IMR-90 (cell line): ENCODE results near the gene RASL11B. TPM values are rescaled to one million over a fixed set of nuclear protein-coding genes. Genes with fewer than 3 reads are reported as not detected.

Experiments
- ATAC-seq: fragments of 200-7000 bp; cut with Tn5 transposase; 2 replicates; pipeline ENCODE4 v1.9.1; 2020; ENCODE audit warnings: low read depth, mild to moderate bottlenecking, moderate library complexity
- BruUV-seq: library from RNA; stranded (reverse); fragments of 400-500 nt; replicated peaks from 2 replicates; lab custom pipeline; 2021; lab: Mats Ljungman, UMichigan
- CTCF ChIA-PET: fragments of 300-600 bp; formaldehyde crosslinking; extraction: SDS; loops from one replicate; lab custom pipeline; 2021; ENCODE audit warnings: antibody characterized with exemption; lab: Yijun Ruan, JAX
- POLR2A ChIA-PET: fragments of 300-600 bp; sonication (Branson Sonifier 250); formaldehyde crosslinking; loops from one replicate; lab custom pipeline; 2022; ENCODE audit warnings: antibody characterized with exemption; ENCODE audit not compliant: unreplicated experiment; lab: Charles Lee
- DNase-seq: peaks from one replicate; pipeline ENCODE4 v3.0.0; 2013
- H2AFZ ChIP-seq: replicated peaks from 2 replicates; pipeline ENCODE3; 2013; ENCODE audit warnings: low read length, mild to moderate bottlenecking; ENCODE audit not compliant: poor library complexity
- H2AK5ac ChIP-seq: 2 replicates; pipeline ENCODE4 v1.6.1; 2013; ENCODE audit warnings: low read depth, low read length, inconsistent platforms
- H2AK9ac ChIP-seq: replicated peaks from 2 replicates; pipeline ENCODE3; 2013; ENCODE audit warnings: mild to moderate bottlenecking, low read depth, low read length, moderate library complexity; ENCODE audit not compliant: poor library complexity
- H2BK120ac ChIP-seq: 2 replicates; pipeline ENCODE4 v1.6.1; 2013; ENCODE audit warnings: low read depth, low read length, inconsistent platforms
- H2BK15ac ChIP-seq: 3 replicates; pipeline ENCODE4 v1.6.1; 2013; ENCODE audit warnings: low read depth, low read length, inconsistent platforms
- H2BK20ac ChIP-seq: 2 replicates; pipeline ENCODE4 v1.6.1; 2013; ENCODE audit warnings: low read depth, mild to moderate bottlenecking, inconsistent platforms, low read length, moderate library complexity
- H2BK5ac ChIP-seq: 2 replicates; pipeline ENCODE4 v1.6.1; 2013; ENCODE audit warnings: mild to moderate bottlenecking, low read depth, low read length, inconsistent platforms; ENCODE audit not compliant: poor library complexity, severe bottlenecking
- H3K14ac ChIP-seq: replicated peaks from 2 replicates; pipeline ENCODE4 v1.6.1; 2013; ENCODE audit warnings: low read depth, low read length, inconsistent platforms
- H3K18ac ChIP-seq: 2 replicates; pipeline ENCODE4 v1.6.1; 2013; ENCODE audit warnings: low read depth, low read length, control low read depth
- H3K23ac ChIP-seq: 2 replicates; pipeline ENCODE4 v1.6.1; 2013; ENCODE audit warnings: low read depth, low read length, inconsistent platforms
- H3K27ac ChIP-seq: 2 replicates; pipeline ENCODE4 v1.5.1; 2013; ENCODE audit warnings: mild to moderate bottlenecking, control low read depth, low read length; ENCODE audit not compliant: insufficient read depth
- H3K27me3 ChIP-seq: 2 replicates; pipeline ENCODE4 v1.6.1; 2013; ENCODE audit warnings: low read length; ENCODE audit not compliant: control insufficient read depth, insufficient read depth
- H3K36me3 ChIP-seq: 2 replicates; pipeline ENCODE4 v1.6.1; 2013; ENCODE audit warnings: low read length, mixed read lengths; ENCODE audit not compliant: control insufficient read depth, insufficient read depth
- H3K4ac ChIP-seq: 2 replicates; pipeline ENCODE4 v1.6.1; 2013; ENCODE audit warnings: low read depth, low read length, inconsistent platforms
- H3K4me1 ChIP-seq: 2 replicates; pipeline ENCODE4 v1.6.1; 2013; ENCODE audit warnings: low read length, mixed read lengths; ENCODE audit not compliant: control insufficient read depth, insufficient read depth
- H3K4me2 ChIP-seq: 2 replicates; pipeline ENCODE4 v1.6.1; 2013; ENCODE audit warnings: low read depth, mild to moderate bottlenecking, control low read depth, low read length, moderate library complexity
- H3K4me3 ChIP-seq: 2 replicates; pipeline ENCODE4 v1.5.1; 2013; ENCODE audit warnings: low read depth, mild to moderate bottlenecking, control low read depth, low read length, moderate library complexity; ENCODE audit not compliant: insufficient read depth
- H3K56ac ChIP-seq: 2 replicates; pipeline ENCODE4 v1.6.1; 2013; ENCODE audit warnings: low read length, inconsistent platforms; ENCODE audit not compliant: insufficient read depth; ENCODE audit errors: extremely low read depth
- H3K79me1 ChIP-seq, 2 experiments: 2 replicates each; pipeline ENCODE4 v1.6.1; 2013; ENCODE audit warnings: low read length in 2 of 2, inconsistent platforms in 1 of 2, low read depth in 1 of 2
- H3K9ac ChIP-seq: 2 replicates; pipeline ENCODE4 v1.6.1; 2013; ENCODE audit warnings: low read depth, low read length, control low read depth
- H3K9me1 ChIP-seq: 2 replicates; pipeline ENCODE4 v1.6.1; 2013; ENCODE audit warnings: low read length, inconsistent platforms; ENCODE audit not compliant: insufficient read depth
- H3K9me3 ChIP-seq: 2 replicates; pipeline ENCODE4 v1.6.1; 2013; ENCODE audit warnings: low read length; ENCODE audit not compliant: control insufficient read depth, insufficient read depth
- H4K20me1 ChIP-seq: 2 replicates; pipeline ENCODE4 v1.6.1; 2013; ENCODE audit warnings: low read length, inconsistent platforms; ENCODE audit not compliant: insufficient read depth
- H4K5ac ChIP-seq: 2 replicates; pipeline ENCODE4 v1.6.1; 2013; ENCODE audit warnings: mild to moderate bottlenecking, low read depth, low read length, control low read depth
- H4K8ac ChIP-seq, 2 experiments: 2 replicates each; pipeline ENCODE4 v1.6.1; 2013; ENCODE audit warnings: low read depth in 2 of 2, low read length in 2 of 2, control low read depth in 1 of 2, inconsistent platforms in 1 of 2
- H4K91ac ChIP-seq: 2 replicates; pipeline ENCODE4 v1.6.1; 2013; ENCODE audit warnings: low read depth, low read length, inconsistent platforms; ENCODE audit not compliant: insufficient read depth
- CHD1 ChIP-seq: IDR thresholded peaks from 2 replicates; pipeline ENCODE4 v1.6.1; 2012; ENCODE audit warnings: low read depth, low read length, improper control_type of control experiment
- FOS ChIP-seq: fragments of 150-350 bp; IDR thresholded peaks from 2 replicates; pipeline ENCODE4 v1.6.1; 2016; ENCODE audit warnings: low read depth, low read length
- MAZ ChIP-seq: IDR thresholded peaks from 2 replicates; pipeline ENCODE4 v1.6.1; 2012; ENCODE audit warnings: low read depth, mild to moderate bottlenecking, low read length, improper control_type of control experiment, moderate library complexity, borderline replicate concordance
- SMC3 ChIP-seq: fragments of 150-350 bp; IDR thresholded peaks from 2 replicates; pipeline ENCODE4 v1.6.1; 2016; ENCODE audit warnings: low read depth, mild to moderate bottlenecking, antibody characterized with exemption, low read length, moderate library complexity
- WGBS, 2 experiments: methylation state at CpG; one replicate each; pipeline versions ENCODE4 v1.1.5 to v1.1.7; 2013; ENCODE audit warnings: missing lambda C conversion rate in 2 of 2; ENCODE audit not compliant: insufficient read length in 1 of 2; ENCODE audit errors: extremely low coverage in 2 of 2; 5-methylcytosine and 5-hydroxymethylcytosine counted together
- dilution Hi-C: fragments of 300-500 bp; cut with HindIII; formaldehyde crosslinking; loops from one replicate; pipeline ENCODE4 v1.14.3; 2018; ENCODE audit warnings: low sequenced_read_pairs; ENCODE audit not compliant: unreplicated experiment
- in situ Hi-C: fragments of 300-500 bp; cut with MboI; formaldehyde crosslinking; loops from 3 replicates; pipeline ENCODE4 v1.14.3; 2019; ENCODE audit warnings: low sequenced_read_pairs, inconsistent platforms, mixed read lengths
- intact Hi-C: fragments of 100-400 bp; cut with micrococcal nuclease; formaldehyde crosslinking; loops from 2 replicates; pipeline ENCODE4 v1.10.0; 2022
- polyA plus RNA-seq, 3 experiments: library from polyadenylated mRNA; depleted of rRNA; stranded (reverse); fragments of >200 nt; gene quantifications; 2 replicates each; pipeline ENCODE4 v1.2.3, GENCODE V29; 2012; ENCODE audit warnings: low replicate concordance in 1 of 3
- total RNA-seq: library from RNA; depleted of rRNA; stranded (reverse); fragments of >200 nt; gene quantifications from 2 replicates; pipeline ENCODE4 v1.2.3, GENCODE V29; 2012

Gene RASL11B
- total and polyA plus RNA-seq, 2 of the 4 experiments (the other 2 are of a cell fraction) = 0.18 to 0.31 TPM

GRCh38 chr4:52912608-52913007, 50.5 kb downstream of the RASL11B start:
- no peaks in the 10 kb centered on the region for H3K79me1 ChIP-seq
- H3K4ac ChIP-seq = no peak overlapping the region
- dilution Hi-C loops (no loop called here), intact Hi-C loops (loop anchor here (5.0 kb wide), 2 partner anchors 45 to 190 kb away; no protein-coding TSS in a partner anchor), in situ Hi-C loops (no loop called here)
- no peak overlapping the region for H4K5ac ChIP-seq
- no peak overlapping the region for H3K56ac ChIP-seq
- H3K23ac ChIP-seq = peak overlapping the region; percentile 11; the same call in 1 of the 2 replicates
- H3K36me3 ChIP-seq = no peaks in the 10 kb centered on the region; the same call in 1 of the 2 replicates
- DNase-seq (peak; percentile 40), ATAC-seq (no peak)
- no peak overlapping the region for H2BK5ac ChIP-seq
- no peak overlapping the region for H3K14ac ChIP-seq
- WGBS, 2 experiments = no CpG with 5 or more reads among the region's 2 CpGs
- H4K91ac ChIP-seq = no peak overlapping the region
- no peak overlapping the region for H3K18ac ChIP-seq
- no peak overlapping the region for H2AFZ ChIP-seq
- no peak overlapping the region for H2BK120ac ChIP-seq
- TF ChIP-seq FOS (0 out of 2 replicates have a peak, but pooled peaks have one; percentile 19), SMC3 (no peak), MAZ (no peak), CHD1 (no peak)
- no peaks in the 10 kb centered on the region for H3K9me3 ChIP-seq
- no peak overlapping the region for H3K27ac ChIP-seq
- H4K20me1 ChIP-seq = no peaks in the 10 kb centered on the region; the same call in 1 of the 2 replicates
- CTCF ChIA-PET = interaction anchor here (0.7 to 1.1 kb wide), 6 partner anchors 18 to 200 kb away, joined by 3 to 6 read pairs (median 3); no protein-coding TSS in a partner anchor
- no peak overlapping the region for H3K9ac ChIP-seq
- no TSS peak for BruUV-seq
- no peak overlapping the region for H2AK5ac ChIP-seq
- H3K27me3 ChIP-seq = no peaks in the 10 kb centered on the region
- no peak overlapping the region for H2BK15ac ChIP-seq
- H3K4me3 ChIP-seq = no peak overlapping the region
- no peak overlapping the region for H2BK20ac ChIP-seq
- H3K4me2 ChIP-seq = no peak overlapping the region
- no peak overlapping the region for H2AK9ac ChIP-seq
- POLR2A ChIA-PET = no interaction called here
- H3K4me1 ChIP-seq = peaks cover 17% of the 10 kb centered on the region
- no peak overlapping the region for H4K8ac ChIP-seq
- H3K9me1 ChIP-seq = peaks cover 5% of the 10 kb centered on the region
